Fibroblast of pulmonary artery (primary cell): ENCODE data around the gene DIPK1A.

Source experiments
- DNase-seq: peaks from one replicate; pipeline ENCODE4 v3.0.0-alpha.2; 2010; ENCODE audit warnings: low read depth
- H3K4me3 ChIP-seq: replicated peaks from 2 replicates; pipeline ENCODE4 v1.5.1; 2011; ENCODE audit warnings: low read depth, mild to moderate bottlenecking, control low read depth, low read length, moderate library complexity
- CTCF ChIP-seq: IDR thresholded peaks from 2 replicates; pipeline ENCODE4 v1.5.1; 2011; ENCODE audit warnings: mild to moderate bottlenecking, control low read depth, low read length, inconsistent platforms; ENCODE audit errors: missing control alignments

Gene DIPK1A

DNA sequence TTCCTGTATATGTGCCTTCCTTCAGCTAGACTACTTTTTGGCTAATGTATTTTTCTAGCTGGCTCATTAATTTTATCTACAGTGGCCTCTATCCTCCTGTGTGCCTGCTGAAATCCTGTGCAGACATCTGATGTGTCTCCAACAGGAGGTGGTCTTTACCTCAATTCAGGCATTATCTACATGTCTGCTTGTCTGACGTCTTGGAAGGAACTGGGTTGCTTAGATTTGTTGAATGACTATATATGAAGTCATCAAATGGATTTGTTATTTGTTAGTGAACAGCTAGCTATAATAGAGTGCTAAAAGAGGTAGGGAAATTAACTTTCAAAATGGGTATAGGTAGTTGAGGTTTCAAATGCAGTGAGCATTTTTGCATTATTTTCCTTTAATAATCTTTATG lies 122.7 kb downstream of the DIPK1A start:
- TF ChIP-seq CTCF = no peak
- no peak for DNase-seq
- no peak overlapping the region for H3K4me3 ChIP-seq

DNA sequence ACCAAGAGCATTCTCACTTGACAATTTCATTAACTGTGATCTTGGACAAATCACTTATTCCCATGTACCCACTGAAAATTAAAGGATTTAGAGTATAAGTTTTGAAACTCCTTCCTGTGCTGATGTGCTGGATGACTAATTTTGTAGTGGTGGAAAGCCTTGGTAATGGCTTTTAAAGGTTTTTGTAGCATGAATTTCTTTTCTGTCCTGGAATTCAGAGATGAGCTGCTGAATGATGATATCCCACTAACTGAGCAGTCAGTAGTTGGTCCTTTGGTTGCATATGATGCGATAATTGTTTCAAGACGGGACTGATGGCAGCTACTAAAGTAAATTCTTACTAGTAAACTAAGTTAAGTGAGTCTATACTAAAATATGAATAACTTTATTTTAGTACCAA lies 124.2 kb downstream of the DIPK1A start:
- no peak for DNase-seq
- no peak for TF ChIP-seq CTCF
- no peak overlapping the region for H3K4me3 ChIP-seq

- peak overlapping the region; percentile 100 for H3K4me3 ChIP-seq
- no peak for TF ChIP-seq CTCF
- DNase-seq = no peak
These were observed 126.6 kb downstream of the DIPK1A start for GRCh38 chr1:92834617-92835016.

DNA sequence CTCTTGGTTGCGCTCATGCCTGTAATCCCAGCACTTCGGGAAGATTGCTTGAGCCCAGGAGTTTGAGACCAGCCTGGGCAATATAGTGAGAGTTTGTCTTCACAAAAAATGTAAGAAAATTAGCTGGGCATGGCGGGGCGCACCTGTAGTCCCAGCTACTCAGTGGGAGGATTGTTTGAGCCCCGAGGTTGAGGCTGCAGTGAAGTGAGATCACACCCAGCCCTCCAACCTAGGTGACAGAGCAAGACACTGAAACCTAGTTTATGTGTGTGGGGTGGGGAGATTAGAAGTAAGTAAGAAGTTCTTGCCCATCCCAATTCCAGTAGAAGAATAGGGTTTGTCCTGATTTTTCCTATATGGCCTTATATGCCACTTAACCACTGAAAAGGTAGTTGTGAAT lies 127.4 kb downstream of the DIPK1A start:
- TF ChIP-seq CTCF = no peak
- H3K4me3 ChIP-seq = peak overlapping the region; percentile 100
- no peak for DNase-seq

DNA sequence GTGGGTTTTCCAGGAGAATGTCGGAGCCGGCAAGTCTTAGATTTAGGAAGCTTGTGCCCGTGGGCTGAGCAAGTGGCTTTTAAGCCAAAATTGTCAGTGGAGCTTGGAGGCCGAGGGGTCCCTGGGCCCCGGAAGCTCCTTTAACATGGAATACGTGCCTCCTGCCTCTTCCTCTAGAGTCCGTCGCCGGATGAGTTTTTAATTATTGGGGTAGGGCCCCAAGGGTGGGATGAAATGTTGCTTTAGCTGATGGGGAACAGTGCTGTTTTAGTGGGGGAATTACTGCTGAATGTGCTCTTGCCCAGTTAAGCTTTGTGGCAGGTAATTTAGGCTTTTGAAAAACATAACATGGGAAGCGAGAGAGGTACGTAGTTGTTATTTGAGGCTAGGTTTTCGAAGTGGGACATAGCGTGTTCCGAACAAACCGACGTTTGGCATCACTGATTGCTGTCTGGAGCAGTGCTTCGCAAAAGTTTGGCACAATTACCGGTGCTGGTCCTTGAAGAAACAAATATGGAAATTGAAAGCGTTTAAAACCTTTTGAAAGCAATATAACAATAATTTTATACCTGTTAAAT lies 128.6 kb downstream of the DIPK1A start:
- TF ChIP-seq CTCF = no peak
- peak overlapping the region; percentile 100 for H3K4me3 ChIP-seq
- peak; percentile 26 for DNase-seq

DNA sequence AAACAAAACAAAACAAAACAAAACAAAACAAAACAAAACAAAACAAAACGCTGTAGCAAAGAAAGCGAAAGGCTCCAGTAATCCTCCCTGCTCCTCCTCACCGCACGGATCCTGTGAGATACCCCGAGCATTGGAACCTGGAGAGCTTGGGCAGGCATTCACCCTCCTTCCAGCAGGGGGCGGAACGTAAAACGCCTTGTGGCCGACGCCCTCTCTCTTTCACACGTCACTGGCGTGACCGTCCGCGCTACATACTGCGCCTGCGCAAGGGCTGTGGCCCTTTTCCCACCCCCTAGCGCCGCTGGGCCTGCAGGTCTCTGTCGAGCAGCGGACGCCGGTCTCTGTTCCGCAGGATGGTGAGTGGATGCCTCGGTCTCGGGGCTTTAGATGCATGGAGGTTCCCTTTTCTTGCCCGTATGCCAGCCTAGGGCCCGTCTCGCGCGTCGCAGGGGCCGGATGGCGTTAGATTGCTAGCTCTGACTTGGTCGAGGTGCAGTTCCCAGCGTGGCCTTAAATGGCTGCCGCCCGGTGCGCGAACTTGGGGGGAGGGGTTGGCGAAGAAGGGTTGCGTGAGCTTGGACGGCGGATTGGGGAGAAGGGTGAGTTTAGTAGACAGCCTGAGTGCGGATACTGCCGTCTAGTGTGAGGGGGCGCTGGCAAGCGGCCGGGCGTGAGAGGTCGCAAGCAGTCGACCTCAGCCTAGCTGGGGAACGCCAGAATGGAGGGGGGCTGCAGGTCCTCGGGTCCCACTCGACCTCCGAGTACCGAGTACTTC lies 129.3 kb downstream of the DIPK1A start, which contains the start of gene RPL5:
Gene RPL5, plus strand, starts transcription at position 279 of the 775 bp plus-strand sequence. Its CDS starts 75 bp downstream, at position 354.
- peak; percentile 96 for TF ChIP-seq CTCF
- peak within 1 kb of the TSS; percentile 100 for H3K4me3 ChIP-seq
- peak; percentile 98 for DNase-seq
